Measurements from ENCODE around the gene CTSO. TPM values are rescaled to one million over a fixed set of nuclear protein-coding genes. Genes with fewer than 3 reads are reported as not detected.

The CTSO gene
- total RNA-seq, 1 donor from 2014 or later: 3.7 TPM

DNA sequence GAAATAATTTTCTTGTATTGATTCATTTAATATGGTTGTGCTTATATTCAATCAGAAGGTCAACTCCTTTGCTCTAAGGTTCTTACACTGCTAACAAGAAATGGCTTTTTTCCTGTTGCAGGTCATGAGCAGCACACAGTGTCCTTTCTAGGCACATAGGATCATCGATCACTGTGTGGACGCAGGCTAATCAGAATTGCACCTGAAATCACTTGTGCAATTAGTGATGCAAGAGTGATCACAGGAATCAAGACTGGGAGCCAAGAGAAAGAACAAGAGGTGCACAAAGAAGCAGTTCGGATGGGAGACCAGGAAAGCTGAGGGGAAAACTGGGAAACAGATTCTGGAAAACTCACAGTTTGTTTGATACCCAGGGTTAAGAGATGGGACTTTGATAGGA, 29.0 kb downstream of the CTSO start:
- Histone ChIP-seq H3K4me3 (ENCODE audit: insufficient read depth, low read depth, low read length) (no peak overlapping the region), H3K27me3 (ENCODE audit: insufficient read depth, low read length) (no peaks in the 10 kb centered on the region), H3K9me3 (ENCODE audit: insufficient read depth, low read depth, low read length) (no peaks in the 10 kb centered on the region), H3K36me3 (ENCODE audit: insufficient read depth, low read length) (no peaks in the 10 kb centered on the region), H3K27ac (ENCODE audit: low read depth, low read length) (no peak overlapping the region), H3K4me1 (ENCODE audit: insufficient read depth, low read length) (no peaks in the 10 kb centered on the region), H2AFZ (ENCODE audit: low read depth, low read length) (no peak overlapping the region), H4K20me1 (ENCODE audit: insufficient read depth, low read length) (no peaks in the 10 kb centered on the region), H3K4me2 (ENCODE audit: low read length) (no peak overlapping the region), H3K9ac (ENCODE audit: low read length) (no peak overlapping the region), H3K79me2 (ENCODE audit: insufficient read depth, low read length) (no peaks in the 10 kb centered on the region)
- Mint-ChIP-seq H3K36me3 (ENCODE audit: low read depth, unreplicated experiment) (no peaks in the 10 kb centered on the region), H3K4me3 (ENCODE audit: unreplicated experiment) (no peak overlapping the region), H3K27me3 (ENCODE audit: low read depth, unreplicated experiment) (no peaks in the 10 kb centered on the region), H3K4me1 (ENCODE audit: low read depth, unreplicated experiment) (no peaks in the 10 kb centered on the region), H3K9me3 (ENCODE audit: unreplicated experiment) (peaks cover 3% of the 10 kb centered on the region), H3K27ac (ENCODE audit: unreplicated experiment) (no peak overlapping the region)
- DNase-seq (ENCODE audit: low read depth): no peak
- TF ChIP-seq, protein P1, sequence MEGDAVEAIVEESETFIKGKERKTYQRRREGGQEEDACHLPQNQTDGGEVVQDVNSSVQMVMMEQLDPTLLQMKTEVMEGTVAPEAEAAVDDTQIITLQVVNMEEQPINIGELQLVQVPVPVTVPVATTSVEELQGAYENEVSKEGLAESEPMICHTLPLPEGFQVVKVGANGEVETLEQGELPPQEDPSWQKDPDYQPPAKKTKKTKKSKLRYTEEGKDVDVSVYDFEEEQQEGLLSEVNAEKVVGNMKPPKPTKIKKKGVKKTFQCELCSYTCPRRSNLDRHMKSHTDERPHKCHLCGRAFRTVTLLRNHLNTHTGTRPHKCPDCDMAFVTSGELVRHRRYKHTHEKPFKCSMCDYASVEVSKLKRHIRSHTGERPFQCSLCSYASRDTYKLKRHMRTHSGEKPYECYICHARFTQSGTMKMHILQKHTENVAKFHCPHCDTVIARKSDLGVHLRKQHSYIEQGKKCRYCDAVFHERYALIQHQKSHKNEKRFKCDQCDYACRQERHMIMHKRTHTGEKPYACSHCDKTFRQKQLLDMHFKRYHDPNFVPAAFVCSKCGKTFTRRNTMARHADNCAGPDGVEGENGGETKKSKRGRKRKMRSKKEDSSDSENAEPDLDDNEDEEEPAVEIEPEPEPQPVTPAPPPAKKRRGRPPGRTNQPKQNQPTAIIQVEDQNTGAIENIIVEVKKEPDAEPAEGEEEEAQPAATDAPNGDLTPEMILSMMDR (IDR thresholded peaks at IDR 0.05; ENCODE audit: insufficient read depth, low read depth, low read length): no peak
- no peak for TF ChIP-seq EZH2 (IDR thresholded peaks at IDR 0.05; ENCODE audit: insufficient read depth, low read length)
- FAIRE-seq: no peak

DNA sequence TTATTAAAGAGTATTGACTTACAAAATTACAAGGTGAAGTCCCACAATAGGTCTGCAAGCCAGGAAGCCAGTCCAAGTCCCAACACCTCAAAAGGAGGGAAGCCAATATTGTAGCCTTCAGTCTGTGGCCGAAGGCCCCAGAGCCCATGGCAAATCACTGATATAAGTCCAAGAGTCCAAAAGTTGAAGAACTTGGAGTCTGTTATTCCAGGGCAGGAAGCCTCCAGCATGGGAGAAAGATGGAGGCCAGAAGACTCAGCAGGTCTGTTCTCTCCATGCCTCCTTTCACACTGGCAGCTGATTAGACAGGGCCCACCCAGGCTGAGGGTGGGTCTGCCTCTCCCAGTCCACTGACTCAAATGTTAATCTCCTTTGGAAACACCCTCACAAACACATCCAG, 32.1 kb downstream of the CTSO start:
- H3K4me1 ChIP-seq (ENCODE audit: insufficient read depth, low read length): no peaks in the 10 kb centered on the region
- H3K27ac Mint-ChIP-seq (ENCODE audit: unreplicated experiment): no peak overlapping the region
- no peaks in the 10 kb centered on the region for H3K36me3 ChIP-seq (ENCODE audit: insufficient read depth, low read length)
- FAIRE-seq (no peak), DNase-seq (ENCODE audit: low read depth) (no peak)
- H3K27me3 ChIP-seq (ENCODE audit: insufficient read depth, low read length): no peaks in the 10 kb centered on the region
- no peaks in the 10 kb centered on the region for H3K36me3 Mint-ChIP-seq (ENCODE audit: low read depth, unreplicated experiment)
- no peaks in the 10 kb centered on the region for H3K4me1 Mint-ChIP-seq (ENCODE audit: low read depth, unreplicated experiment)
- no peak overlapping the region for H2AFZ ChIP-seq (ENCODE audit: low read depth, low read length)
- H3K4me2 ChIP-seq (ENCODE audit: low read length): no peak overlapping the region
- no peaks in the 10 kb centered on the region for H3K9me3 ChIP-seq (ENCODE audit: insufficient read depth, low read depth, low read length)
- H3K79me2 ChIP-seq (ENCODE audit: insufficient read depth, low read length): no peaks in the 10 kb centered on the region
- no peaks in the 10 kb centered on the region for H3K27me3 Mint-ChIP-seq (ENCODE audit: low read depth, unreplicated experiment)
- H3K27ac ChIP-seq (ENCODE audit: low read depth, low read length): no peak overlapping the region
- H3K9ac ChIP-seq (ENCODE audit: low read length): no peak overlapping the region
- TF ChIP-seq, protein P1 (IDR thresholded peaks at IDR 0.05; ENCODE audit: insufficient read depth, low read depth, low read length): no peak
- TF ChIP-seq EZH2 (IDR thresholded peaks at IDR 0.05; ENCODE audit: insufficient read depth, low read length): no peak
- no peaks in the 10 kb centered on the region for H4K20me1 ChIP-seq (ENCODE audit: insufficient read depth, low read length)
- H3K9me3 Mint-ChIP-seq (ENCODE audit: unreplicated experiment): no peaks in the 10 kb centered on the region
- H3K4me3 Mint-ChIP-seq (ENCODE audit: unreplicated experiment): no peak overlapping the region
- H3K4me3 ChIP-seq (ENCODE audit: insufficient read depth, low read depth, low read length): no peak overlapping the region

DNA sequence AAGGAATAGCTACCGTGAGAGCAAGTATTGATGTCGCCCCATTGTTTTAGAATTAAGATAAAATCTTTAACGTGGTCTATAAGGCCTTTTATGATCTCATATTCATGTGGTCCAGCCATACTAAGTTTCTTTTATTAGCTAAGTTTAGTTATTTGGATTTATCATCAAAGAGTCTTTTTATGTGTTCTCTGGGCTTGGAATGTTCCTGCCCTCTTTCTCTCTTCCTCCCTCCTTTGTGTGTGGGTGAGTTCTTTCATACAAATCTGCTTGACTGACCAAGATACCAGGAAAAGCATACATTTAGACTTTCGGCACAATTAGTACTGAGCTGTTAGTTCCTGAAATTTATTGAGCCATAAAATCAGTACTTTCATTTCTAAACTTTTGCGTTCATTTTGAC, 38.9 kb downstream of the CTSO start:
- Histone ChIP-seq H3K9ac (ENCODE audit: low read length) (no peak overlapping the region), H3K27ac (ENCODE audit: low read depth, low read length) (no peak overlapping the region), H3K4me2 (ENCODE audit: low read length) (no peak overlapping the region), H3K36me3 (ENCODE audit: insufficient read depth, low read length) (no peaks in the 10 kb centered on the region), H2AFZ (ENCODE audit: low read depth, low read length) (no peak overlapping the region), H3K4me1 (ENCODE audit: insufficient read depth, low read length) (no peaks in the 10 kb centered on the region), H3K4me3 (ENCODE audit: insufficient read depth, low read depth, low read length) (no peak overlapping the region), H3K79me2 (ENCODE audit: insufficient read depth, low read length) (no peaks in the 10 kb centered on the region), H3K9me3 (ENCODE audit: insufficient read depth, low read depth, low read length) (no peaks in the 10 kb centered on the region), H4K20me1 (ENCODE audit: insufficient read depth, low read length) (no peaks in the 10 kb centered on the region), H3K27me3 (ENCODE audit: insufficient read depth, low read length) (no peaks in the 10 kb centered on the region)
- Mint-ChIP-seq H3K36me3 (ENCODE audit: low read depth, unreplicated experiment) (no peaks in the 10 kb centered on the region), H3K4me3 (ENCODE audit: unreplicated experiment) (no peak overlapping the region), H3K27ac (ENCODE audit: unreplicated experiment) (no peak overlapping the region), H3K4me1 (ENCODE audit: low read depth, unreplicated experiment) (no peaks in the 10 kb centered on the region), H3K27me3 (ENCODE audit: low read depth, unreplicated experiment) (no peaks in the 10 kb centered on the region), H3K9me3 (ENCODE audit: unreplicated experiment) (no peaks in the 10 kb centered on the region)
- peak; percentile 10 for DNase-seq (ENCODE audit: low read depth)
- no peak for FAIRE-seq
- TF ChIP-seq EZH2 (IDR thresholded peaks at IDR 0.05; ENCODE audit: insufficient read depth, low read length): no peak
- TF ChIP-seq, protein P1 (IDR thresholded peaks at IDR 0.05; ENCODE audit: insufficient read depth, low read depth, low read length): no peak

Measured in astrocyte (in vitro differentiated cells and primary cell).